Measurements from ENCODE around the gene SLFN11. TPM values are rescaled to one million over a fixed set of nuclear protein-coding genes. Genes with fewer than 3 reads are reported as not detected.

Gene SLFN11
- total and polyA plus RNA-seq, 2 of the 4 experiments (the other 2 are of a cell fraction), result 29.9 to 144 TPM

DNA sequence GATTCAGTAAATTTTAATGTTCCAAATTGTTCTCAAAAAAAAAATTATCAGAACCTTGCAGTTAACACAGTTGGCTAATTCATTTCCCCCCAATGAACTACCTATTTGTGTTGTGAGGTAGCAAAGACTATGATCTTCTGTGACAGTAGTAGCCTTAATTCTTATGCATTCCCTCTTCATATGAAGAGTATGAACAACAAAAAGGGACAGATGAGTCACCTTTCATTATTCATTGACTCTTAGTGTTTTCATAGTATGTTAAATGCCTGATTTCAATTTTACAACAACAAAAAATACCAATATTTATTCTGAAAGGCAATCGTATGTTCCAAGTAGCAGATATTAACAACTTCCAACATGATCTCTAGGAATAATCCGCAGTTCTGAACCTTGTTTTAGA is 3.6 kb upstream of the SLFN11 start:
- Histone ChIP-seq H3K18ac (ENCODE audit: low read depth, low read length) (no peak overlapping the region), H2BK5ac (ENCODE audit: low read depth, low read length, poor library complexity, severe bottlenecking) (no peak overlapping the region), H2AK9ac (replicated peaks; ENCODE audit: low read depth, low read length, poor library complexity) (no peak overlapping the region), H4K91ac (ENCODE audit: insufficient read depth, low read depth, low read length) (no peak overlapping the region), H3K4me1 (ENCODE audit: control insufficient read depth, insufficient read depth, low read length) (no peaks in the 10 kb centered on the region), H3K23ac (ENCODE audit: low read depth, low read length) (no peak overlapping the region), H3K4me3 (ENCODE audit: insufficient read depth, low read depth, low read length) (no peak overlapping the region), H3K14ac (replicated peaks; ENCODE audit: low read depth, low read length) (no peak overlapping the region), H3K9me3 (ENCODE audit: control insufficient read depth, insufficient read depth, low read length) (no peaks in the 10 kb centered on the region), H3K4me2 (ENCODE audit: low read depth, low read length) (no peak overlapping the region), H2AK5ac (ENCODE audit: low read depth, low read length) (no peak overlapping the region), H2BK20ac (ENCODE audit: low read depth, low read length) (no peak overlapping the region), H4K20me1 (ENCODE audit: insufficient read depth, low read length) (no peaks in the 10 kb centered on the region), H3K27me3 (ENCODE audit: control insufficient read depth, insufficient read depth, low read length) (no peaks in the 10 kb centered on the region), H3K9ac (ENCODE audit: low read depth, low read length) (no peak overlapping the region), H3K4ac (ENCODE audit: low read depth, low read length) (no peak overlapping the region), H3K79me1 (ENCODE audit: low read depth in 1 of 2, low read length in 2 of 2) (no peaks in the 10 kb centered on the region), H3K56ac (ENCODE audit: extremely low read depth, insufficient read depth, low read length) (no peak overlapping the region), H3K9me1 (ENCODE audit: insufficient read depth, low read length) (no peaks in the 10 kb centered on the region), H2AFZ (replicated peaks; ENCODE audit: low read length, poor library complexity) (no peak overlapping the region), H4K5ac (ENCODE audit: low read depth, low read length) (no peak overlapping the region), H3K36me3 (ENCODE audit: control insufficient read depth, insufficient read depth, low read length) (no peaks in the 10 kb centered on the region), H4K8ac (ENCODE audit: low read depth in 2 of 2, low read length in 2 of 2) (no peak overlapping the region), H2BK120ac (ENCODE audit: low read depth, low read length) (no peak overlapping the region), H2BK15ac (ENCODE audit: low read depth, low read length) (no peak overlapping the region), H3K27ac (ENCODE audit: insufficient read depth, low read length) (no peak overlapping the region)
- TF ChIP-seq POLR2A (IDR thresholded peaks at IDR 0.05; ENCODE audit: low read depth, low read length), result no peak
- DNase-seq (no peak), ATAC-seq (ENCODE audit: low read depth) (no peak)
- ChIA-PET POLR2A (ENCODE audit: unreplicated experiment) (no interaction called here), CTCF (interaction anchor here (0.7 kb wide), 1 partner anchor 835 kb away, joined by 4 read pairs; no protein-coding TSS in a partner anchor)
- BruUV-seq (replicated peaks), result no TSS peak
- intact Hi-C loops (cut with micrococcal nuclease) (no loop called here), dilution Hi-C loops (cut with HindIII; ENCODE audit: low sequenced_read_pairs, unreplicated experiment) (no loop called here), in situ Hi-C loops (cut with MboI; ENCODE audit: low sequenced_read_pairs) (no loop called here)
- no CpG with 5 or more reads among the region's 2 CpGs for WGBS, 2 experiments (ENCODE audit: extremely low coverage in 2 of 2, insufficient read length in 1 of 2)

All from IMR-90 (cell line).